Measurements from ENCODE around the gene RARRES1.
"Not testable (repeated sequence)": the region's sequence is repeated elsewhere in the genome, so short reads cannot be mapped to it uniquely, and the experiment has no call there.

RARRES1 gene

DNA sequence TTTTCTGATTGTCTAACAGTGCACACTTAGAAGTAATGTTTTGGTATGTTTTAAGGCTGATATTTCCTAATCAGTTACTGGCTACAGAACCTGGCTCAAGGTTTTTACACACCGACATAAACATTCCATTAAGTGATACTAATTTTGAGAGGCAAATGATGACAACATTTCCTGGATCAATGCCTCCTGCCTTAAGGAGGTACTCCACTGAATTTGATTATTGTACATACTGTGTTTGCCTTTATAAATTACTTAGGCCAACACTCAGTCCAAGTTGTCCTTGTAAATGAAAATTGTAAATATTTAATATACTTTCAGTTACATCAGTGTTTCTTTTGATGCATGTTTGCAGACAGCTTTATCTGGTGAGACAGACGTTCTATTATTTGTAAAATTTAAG lies 35.6 kb downstream of the RARRES1 start:
- DNase-seq (ENCODE audit: low read depth in 2 of 2), result no peak

DNA sequence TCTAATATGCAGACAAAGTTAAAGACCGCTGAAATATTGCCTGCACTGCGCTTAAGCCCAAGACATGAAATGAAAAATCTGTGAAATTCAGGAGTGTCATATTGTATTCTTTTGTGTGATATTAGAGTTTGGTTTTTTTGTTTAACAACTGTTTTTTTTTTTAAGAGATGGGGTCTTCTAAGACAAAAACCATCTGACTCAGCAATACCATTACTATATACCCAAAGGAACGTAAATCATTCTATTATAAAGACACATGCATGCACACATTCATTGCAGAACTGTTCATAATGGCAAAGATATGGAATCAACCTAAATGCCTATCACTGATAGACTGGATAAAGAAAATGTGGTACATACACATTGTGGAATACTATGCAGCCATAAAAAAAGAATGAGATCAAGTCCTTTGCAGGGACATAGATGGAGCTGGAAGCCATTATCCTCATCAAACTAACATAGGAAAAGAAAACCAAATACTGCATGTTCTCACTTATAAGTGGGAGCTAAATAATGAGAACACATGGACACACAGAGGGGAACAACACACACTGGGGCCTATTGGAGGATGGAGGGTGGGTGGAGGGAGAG lies 38.3 kb downstream of the RARRES1 start:
- not testable (repeated sequence) for DNase-seq (ENCODE audit: low read depth in 2 of 2)

DNA sequence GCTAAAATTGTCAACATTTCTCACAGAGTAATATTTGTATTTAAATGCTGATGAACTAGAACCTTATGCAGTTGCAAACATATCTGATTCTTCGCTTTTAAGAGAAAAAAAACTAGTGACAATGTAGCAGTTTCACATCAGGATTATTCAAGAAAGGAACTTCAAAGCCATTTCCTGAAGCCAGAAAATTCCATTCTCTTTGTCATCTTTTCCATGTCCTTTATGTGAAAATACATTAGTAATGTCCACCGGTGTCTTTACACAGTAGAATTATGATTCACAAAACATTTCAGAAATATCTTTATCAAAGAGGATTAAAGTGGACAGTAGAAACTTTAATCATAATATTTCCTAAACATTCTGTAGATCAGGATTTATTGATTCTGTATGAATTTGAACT lies 47.1 kb downstream of the RARRES1 start:
- DNase-seq (ENCODE audit: low read depth in 2 of 2), result no peak

DNA sequence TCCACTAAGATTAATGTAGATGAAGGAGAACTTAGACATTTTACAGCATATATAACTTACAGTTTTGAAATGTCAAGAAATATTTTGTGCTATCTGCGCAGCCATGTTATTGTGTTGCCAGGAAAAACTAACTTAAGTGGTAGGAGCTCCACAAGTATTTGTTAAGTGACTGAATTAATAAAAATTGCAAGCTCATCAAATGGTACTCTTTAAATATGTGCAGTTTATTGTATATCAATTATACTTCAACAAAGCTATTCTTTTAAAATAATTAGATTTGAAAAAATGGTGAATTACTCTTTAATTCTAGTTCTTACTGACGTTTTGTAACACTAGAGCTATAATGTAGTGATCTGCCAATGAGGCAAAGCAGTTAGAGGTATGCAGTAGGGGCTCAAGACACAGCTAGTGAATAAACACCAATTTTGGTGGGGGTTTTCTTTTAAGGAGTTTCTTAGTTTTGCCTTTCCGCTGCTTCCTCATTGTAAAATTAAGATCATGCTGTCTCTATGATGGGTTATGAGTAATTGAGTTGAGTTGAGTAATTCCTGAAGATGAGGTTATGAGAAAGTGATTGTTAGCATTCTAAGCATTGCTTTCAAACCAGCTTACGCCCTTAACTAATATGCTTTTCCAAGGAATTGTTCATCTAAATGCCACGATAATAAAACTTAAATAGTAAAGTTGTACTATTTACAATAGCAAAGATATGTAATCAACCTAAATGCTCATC lies 48.9 kb downstream of the RARRES1 start:
- DNase-seq (ENCODE audit: low read depth in 2 of 2), result no peak

DNA sequence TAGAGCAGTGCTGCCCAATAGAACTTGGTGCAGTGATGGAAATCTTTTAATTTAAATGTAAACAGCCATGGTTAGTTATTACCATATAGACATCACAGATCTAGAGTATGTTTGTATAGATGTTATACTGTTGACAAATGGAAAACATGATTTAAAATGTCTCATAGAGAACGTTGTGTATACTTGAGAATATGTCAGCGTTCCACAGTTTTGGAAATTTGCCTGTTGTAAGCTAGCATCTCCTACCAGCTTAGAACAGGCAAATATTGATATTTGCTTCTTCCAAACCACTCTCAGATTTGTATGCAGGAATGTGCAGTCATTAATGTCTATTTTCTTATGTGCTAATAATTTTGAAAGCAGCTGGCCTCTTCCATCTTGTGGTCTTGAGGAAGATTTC lies 51.4 kb downstream of the RARRES1 start:
- no peak for DNase-seq (ENCODE audit: low read depth in 2 of 2)

DNA sequence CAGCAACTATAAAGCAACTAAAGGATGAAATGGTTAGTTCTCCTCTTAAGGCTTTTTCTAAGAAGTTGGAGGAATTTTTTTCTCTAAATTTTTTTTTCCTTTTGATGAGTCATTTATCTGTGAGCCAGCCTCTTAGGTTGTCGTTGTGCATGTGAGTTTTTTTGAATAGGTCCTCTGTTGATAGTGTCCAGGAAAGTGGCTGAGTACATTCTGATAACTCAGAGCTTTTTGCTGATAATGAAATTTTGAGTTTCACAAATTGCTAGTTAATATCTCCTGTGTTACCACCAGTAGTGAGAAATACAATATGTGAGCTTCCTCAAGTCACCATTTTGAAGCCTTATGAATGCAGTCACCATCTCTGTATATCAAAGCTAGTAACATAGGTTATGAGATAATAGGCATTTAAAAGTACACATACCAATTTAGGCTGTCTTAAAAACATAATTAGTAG lies 52.7 kb downstream of the RARRES1 start:
- no peak for DNase-seq (ENCODE audit: low read depth in 2 of 2)

DNA sequence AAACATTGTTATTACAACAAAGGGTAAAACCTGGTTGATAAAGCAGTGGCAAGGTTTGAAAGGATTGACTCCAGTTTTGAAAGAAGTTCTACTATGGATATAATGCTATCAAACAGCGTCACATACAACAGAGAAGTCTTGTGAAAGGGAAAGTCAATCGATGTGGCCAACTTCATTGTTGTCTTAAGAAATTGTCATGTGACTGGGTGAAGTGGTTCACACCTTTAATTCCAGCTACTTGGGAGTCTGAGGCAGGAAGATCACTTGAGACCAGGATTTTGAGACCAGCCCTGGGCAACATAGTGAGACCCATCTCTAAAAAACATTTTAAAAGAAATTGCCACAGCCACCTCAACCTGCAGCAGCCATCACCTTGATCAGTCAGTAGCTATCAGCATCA lies 53.6 kb downstream of the RARRES1 start:
- DNase-seq (ENCODE audit: low read depth in 2 of 2), result no peak

DNA sequence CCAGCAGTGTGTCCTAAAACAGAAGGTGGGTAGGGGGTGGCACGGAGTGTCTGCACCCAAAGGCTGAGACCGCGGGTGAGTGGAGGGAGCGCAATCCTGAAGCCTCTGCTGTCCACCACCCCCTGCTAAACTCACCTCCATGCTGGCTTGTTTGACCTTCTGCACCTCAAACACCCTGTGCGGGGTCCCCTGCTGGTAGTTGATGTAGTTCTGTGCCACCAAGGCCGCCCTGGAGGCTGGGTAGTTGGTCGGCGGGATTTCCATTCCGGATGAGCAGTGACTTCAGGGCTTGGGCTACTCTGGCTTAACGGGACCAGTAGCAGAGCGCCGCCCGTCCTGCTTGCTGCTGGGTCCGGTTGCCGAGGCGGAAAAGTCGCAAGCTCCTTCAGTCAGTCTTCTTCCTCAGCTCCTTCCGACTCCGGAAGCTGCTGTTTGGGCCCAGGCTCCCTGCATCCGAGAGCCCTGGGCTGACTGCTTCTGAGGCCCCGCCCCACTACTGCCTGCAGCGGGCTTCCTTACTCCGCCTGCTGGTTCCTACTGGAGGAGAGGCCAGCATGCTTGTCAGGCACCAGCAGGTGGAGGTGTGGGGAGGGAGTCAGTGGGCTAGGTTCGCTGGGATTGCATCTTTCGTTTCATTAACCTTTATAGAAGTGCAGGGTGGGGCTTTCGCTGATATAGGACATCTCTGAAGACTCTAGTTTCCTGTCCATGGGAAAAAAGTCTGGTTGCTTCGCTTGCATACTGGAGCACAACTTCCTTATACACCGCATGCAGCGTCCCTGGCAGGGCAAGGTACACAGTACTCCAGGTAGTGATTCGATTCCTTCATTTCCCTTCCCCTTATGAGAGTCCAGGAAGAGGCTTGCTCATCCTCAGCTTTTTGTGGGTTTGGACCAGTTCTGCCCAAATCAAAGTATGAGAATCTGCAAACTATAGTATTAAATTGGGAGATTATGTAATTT lies 59.8 kb downstream of the RARRES1 start, which contains the start of gene LXN:
Gene LXN (minus strand): TSS at position 434 of the 962 bp plus-strand sequence. CDS start 170 bp downstream, at position 264.
- DNase-seq (ENCODE audit: low read depth in 2 of 2), result peak; percentile 40 to 53

DNA sequence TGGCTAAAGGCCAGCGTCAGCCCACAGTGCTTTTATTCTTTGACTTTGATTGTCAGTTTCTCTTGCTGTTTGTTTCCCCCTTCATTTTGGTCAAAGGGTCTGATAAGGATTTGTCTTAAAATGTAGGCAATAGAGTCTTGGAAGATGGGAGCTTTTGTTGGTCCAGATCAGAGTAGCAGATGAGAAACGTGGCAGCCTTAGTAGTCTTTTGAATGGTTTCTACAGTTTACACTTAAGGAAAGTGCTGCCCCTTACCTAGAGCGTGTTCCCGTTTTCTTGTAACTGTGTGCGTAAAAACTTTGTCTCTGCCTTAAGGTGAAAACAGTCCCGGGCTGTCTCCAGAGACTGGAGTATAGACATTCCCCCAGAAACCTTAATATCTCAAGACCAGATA lies 60.4 kb downstream of the RARRES1 start:
- DNase-seq (ENCODE audit: low read depth in 2 of 2), result no peak

DNA sequence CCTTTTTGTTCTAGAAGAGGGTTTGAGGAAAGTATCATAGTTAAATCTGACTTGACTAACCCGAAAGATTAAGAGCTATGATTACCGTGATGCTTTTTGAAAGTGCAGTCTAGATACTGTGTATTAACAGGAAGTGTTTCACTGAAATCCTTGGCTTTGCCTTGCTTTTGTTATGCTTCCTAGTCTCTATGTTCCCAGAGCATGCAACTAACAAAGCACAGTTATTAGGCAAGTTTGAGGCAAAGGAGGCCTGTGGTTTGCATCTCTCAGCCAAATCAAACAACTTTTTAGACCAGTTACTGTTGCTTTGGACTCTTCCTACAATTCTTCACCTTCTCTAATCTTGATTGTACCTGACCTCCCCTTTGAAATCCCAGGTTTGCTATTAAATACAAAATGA lies 63.8 kb downstream of the RARRES1 start:
- no peak for DNase-seq (ENCODE audit: low read depth in 2 of 2)

DNA sequence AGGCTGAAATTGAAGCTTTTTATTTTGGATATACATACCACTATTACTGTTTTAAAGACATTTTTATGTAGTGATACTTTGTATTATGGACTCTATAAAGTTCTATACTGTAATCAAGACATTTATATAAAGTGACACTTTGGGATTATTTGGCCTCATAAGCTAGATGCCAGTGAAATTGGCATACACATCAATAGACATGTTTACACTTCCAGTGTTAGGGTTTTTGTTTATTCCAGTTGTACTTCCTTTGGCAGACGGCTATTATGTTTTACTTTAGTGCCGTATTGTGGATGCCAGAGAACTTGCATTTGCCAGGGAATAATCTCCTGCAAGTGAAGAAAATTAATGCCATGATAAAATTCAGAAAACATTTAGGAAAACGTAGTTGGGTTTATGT lies 65.8 kb downstream of the RARRES1 start:
- no peak for DNase-seq (ENCODE audit: low read depth in 2 of 2)

DNA sequence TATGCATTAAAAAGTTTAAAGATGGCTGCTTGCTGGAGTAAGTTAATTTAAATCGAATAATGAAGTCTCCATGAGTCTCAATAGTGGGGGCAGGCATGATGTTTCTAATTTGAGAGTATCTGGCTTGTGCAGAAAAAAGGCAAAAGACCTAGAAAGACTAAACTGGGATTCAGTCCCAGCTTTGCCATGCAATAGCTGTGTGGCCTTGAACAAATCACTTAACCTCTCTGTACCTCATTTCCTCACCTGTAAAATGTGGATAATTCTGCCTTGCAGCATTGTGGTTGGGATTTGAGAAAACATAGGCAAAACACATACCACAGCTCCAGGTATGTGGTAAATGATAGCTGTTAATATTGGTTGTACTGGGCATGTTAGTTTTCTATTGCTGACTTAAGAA lies 68.4 kb downstream of the RARRES1 start:
- no peak for DNase-seq (ENCODE audit: low read depth in 2 of 2)

DNA sequence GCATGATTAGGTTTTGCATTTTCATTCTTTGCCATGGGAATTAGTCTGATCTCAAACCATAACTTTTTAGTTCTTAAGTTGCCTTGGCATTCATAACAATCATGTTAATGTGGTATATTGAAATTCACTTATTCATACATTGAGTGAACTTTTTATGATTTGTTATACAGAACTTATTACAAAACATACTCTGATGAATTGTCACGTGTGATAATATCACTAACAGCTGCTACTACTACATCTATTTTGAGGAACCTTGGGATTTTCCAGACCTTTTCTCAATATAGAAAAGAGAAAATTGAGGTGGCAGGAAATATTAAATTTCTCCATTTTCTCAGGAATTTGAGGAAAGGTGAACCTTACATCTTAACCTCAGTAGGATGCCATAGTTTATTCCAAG lies 69.0 kb downstream of the RARRES1 start:
- DNase-seq (ENCODE audit: low read depth in 2 of 2), result no peak

DNA sequence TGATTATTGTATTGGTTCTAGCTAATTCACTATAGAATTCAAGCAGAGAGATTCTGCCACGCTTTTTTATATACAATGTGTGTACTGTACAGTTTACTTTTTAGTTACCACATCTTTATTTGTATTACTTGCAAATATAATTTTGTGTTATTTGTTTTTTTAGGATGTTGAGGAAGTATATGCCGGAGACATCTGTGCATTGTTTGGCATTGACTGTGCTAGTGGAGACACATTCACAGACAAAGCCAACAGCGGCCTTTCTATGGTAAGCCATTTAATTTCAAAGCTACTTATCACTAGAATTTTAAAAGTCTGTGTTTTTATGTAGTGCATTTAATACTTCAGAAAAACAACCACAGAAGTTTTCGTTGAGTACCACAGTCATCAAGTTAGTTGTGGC lies 71.5 kb downstream of the RARRES1 start:
- no peak for DNase-seq (ENCODE audit: low read depth in 2 of 2)

DNA sequence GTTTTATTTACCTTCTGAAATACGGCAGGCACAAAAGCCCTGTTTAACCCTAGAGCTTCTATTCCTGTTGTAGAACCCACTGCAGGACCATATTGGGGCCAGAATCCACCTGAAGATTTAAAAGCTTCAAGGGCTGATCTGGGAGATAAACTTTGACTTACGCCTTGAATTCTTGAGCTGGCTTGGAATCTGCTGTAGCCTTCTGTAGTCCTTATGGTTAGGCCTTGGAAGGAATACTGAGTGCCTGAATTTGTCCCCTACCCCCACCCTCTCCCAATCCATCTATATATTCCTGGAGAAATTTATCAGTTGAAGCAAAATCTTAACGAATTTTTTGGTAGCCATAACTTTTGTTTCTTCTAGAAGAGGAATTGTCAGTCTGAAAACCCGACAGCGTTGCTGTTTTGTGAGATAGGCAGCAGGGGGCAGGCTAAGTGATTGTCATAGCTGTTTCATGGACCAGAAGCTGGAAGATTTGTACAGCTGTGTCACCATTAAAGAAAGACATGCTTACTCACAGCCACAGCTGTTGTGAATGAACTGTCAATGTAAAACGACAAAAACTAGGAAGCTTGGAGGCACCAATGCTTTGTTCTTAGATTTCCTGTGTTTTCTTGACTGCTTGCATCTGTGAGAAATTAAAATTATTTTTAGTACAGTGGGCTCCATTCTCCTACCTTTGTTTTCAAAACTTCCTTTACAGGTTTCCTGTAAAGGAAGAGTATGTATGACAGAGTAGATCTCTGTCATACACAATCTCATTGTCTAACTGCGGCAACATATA lies 72.6 kb downstream of the RARRES1 start:
- peak in 1 of 2 donors; percentile 13 for DNase-seq (ENCODE audit: low read depth in 2 of 2)

DNA sequence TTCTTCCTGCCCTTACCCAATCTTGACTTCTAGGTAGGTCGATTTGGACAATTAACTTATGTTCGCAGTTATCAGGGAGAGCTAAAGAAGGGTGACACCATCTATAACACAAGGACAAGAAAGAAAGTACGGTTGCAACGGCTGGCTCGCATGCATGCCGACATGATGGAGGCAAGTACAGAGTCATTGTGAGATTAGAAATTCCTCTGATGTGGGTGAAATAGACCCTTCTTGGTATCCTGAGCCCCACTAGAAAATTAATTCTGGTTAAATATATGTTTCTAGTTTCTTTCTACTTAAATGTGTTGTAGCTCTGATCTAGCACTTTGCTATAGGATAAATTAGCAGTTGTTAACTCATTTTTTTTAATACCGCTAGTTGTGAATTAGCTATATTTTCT lies 73.4 kb downstream of the RARRES1 start:
- no peak for DNase-seq (ENCODE audit: low read depth in 2 of 2)

DNA sequence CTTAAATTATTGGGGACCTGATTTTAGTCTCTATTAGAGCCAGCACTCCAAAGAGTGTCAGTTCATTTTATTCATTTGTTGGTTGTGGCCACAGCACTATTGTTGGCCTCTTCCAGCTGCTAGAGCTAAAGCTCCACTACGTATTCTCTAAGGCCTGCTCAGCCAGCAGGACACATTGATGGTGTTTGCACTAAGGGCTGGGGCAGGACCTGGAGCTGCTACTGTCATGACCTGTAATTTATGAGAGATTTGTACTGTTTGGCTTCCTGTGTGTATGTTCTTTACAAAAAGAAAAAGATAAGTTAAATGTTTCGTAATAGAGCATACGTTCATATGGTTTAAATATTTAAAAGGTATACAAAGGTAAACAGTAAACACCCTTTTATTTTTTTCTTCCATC lies 79.8 kb downstream of the RARRES1 start:
- no peak for DNase-seq (ENCODE audit: low read depth in 2 of 2)

DNA sequence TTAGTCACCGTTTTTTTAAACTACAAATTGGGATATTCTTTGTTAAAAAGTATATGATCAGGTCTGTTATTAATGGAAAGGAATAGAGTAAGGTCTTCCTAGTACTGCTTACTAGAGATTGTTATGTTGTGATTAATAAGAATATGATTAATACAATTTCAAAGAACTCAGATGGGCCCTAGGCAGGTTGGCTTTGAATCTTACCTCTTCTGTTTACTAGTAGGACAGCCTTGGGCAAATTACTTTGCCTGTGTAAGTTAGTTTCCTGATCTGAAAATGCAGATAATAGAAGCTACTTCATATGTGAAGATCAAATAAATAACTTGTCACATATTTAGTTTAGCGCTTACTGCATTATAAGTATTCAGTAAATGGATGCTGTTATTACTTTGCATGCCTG lies 81.1 kb downstream of the RARRES1 start:
- no peak for DNase-seq (ENCODE audit: low read depth in 2 of 2)

DNA sequence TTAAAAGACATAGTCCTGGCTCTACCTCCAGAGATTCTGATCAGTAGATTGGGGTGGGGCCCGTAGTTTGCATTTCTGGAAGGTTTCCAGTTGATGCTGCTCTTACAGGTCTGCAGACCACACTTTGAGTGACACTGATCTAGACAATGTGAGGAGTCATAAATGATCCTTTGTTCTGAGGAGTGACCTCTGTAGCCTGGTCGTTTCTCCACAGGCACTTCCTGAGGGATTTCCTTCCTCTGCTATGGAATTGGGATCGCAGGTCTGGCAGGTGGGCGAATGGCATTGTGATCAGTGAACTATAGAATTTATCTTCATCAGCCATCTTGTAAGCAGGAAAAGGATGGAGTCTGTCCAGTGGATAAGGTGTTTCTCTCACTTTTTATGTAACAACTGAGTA lies 82.5 kb downstream of the RARRES1 start:
- no peak for DNase-seq (ENCODE audit: low read depth in 2 of 2)

Measured in stimulated activated CD8-positive, alpha-beta memory T cell treated with anti-CD3 and anti-CD28 coated beads, Interleukin-7, amount 100 ng/mL, for 1 hour (primary cell).